Measurements from ENCODE around the gene SLC51A. TPM values are rescaled to one million over a fixed set of nuclear protein-coding genes. Genes with fewer than 3 reads are reported as not detected.
A peak's percentile ranks its signal among the peaks of the same experiment; 100 is the strongest.
"Not testable (repeated sequence)": the region's sequence is repeated elsewhere in the genome, so short reads cannot be mapped to it uniquely, and the experiment has no call there.

SLC51A gene
- total RNA-seq, 1 experiment from 2014 or later, result not detected

DNA sequence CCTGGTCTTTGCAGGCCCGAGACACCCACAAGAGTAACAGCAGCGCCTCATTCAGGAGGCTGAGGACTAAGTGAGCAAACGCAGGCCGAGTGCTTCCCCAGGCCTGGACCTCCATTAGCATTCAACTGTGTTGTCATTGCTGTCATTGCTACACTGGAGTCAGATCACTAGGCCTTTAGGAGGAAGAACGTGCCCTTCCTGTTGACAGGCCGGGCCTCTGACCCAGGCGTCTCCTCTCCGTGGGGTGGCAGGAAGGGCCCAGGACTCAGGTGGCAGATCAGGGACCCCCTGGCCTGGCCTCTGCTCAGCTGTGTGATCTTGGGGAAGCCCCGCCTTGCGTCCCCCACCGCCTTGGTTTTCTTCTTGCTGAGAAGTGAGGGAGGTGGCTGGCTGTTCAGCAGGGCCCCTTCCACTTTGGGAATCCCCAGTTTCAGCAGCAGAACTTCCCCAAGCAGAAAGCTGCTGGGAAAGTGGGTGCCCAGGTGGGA is 24.3 kb upstream of the SLC51A start:
- DNase-seq (ENCODE audit: low read depth), result no peak
- in situ Hi-C loops (cut with HindIII; ENCODE audit: low pct_unique_long_range_greater_than_20kb, low sequenced_read_pairs), result no loop called here

DNA sequence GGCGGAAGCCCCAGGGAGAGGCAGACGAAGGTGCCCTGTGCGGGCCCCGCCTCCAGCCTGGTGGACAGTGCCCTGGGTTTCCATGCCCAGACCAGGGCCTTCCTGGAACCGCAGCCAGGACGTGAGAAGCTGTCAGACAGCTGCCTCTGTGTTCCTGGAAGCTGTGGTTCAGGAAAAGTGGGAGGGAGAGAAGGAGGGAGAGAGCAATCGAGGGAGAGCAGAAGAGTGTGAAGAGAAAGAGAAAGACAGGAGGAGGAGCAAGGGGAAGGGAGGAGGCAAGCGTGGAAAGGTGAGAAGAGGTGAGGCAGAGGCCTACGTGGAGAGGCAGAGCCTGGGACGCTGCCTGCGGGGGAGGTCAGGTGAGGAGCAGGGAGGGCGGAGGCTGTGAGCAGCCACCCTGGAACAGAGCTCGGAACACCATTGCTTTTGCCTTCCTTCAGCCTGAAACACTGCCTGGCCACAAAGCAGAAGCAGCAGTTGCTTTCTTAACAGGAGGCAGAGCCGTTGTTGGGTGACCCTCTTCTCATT is 23.7 kb upstream of the SLC51A start:
- in situ Hi-C loops (cut with HindIII; ENCODE audit: low pct_unique_long_range_greater_than_20kb, low sequenced_read_pairs), result no loop called here
- DNase-seq (ENCODE audit: low read depth), result no peak

- in situ Hi-C loops (cut with HindIII; ENCODE audit: low pct_unique_long_range_greater_than_20kb, low sequenced_read_pairs), result no loop called here
- DNase-seq (ENCODE audit: low read depth), result no peak
Measured at GRCh38 chr3:196193133-196193735, 23.1 kb upstream of the SLC51A start.

GRCh38 chr3:196193736-196194541 is 22.4 kb upstream of the SLC51A start:
- no peak for DNase-seq (ENCODE audit: low read depth)
- in situ Hi-C loops (cut with HindIII; ENCODE audit: low pct_unique_long_range_greater_than_20kb, low sequenced_read_pairs), result no loop called here

GRCh38 chr3:196194542-196194915 is 21.8 kb upstream of the SLC51A start:
- in situ Hi-C loops (cut with HindIII; ENCODE audit: low pct_unique_long_range_greater_than_20kb, low sequenced_read_pairs), result no loop called here

GRCh38 chr3:196195664-196196265 is 20.6 kb upstream of the SLC51A start:
- in situ Hi-C loops (cut with HindIII; ENCODE audit: low pct_unique_long_range_greater_than_20kb, low sequenced_read_pairs), result no loop called here
- DNase-seq (ENCODE audit: low read depth), result no peak

More at GRCh38 chr3:196194542-196194915, 21.8 kb upstream of the SLC51A start:
- DNase-seq (ENCODE audit: low read depth), result no peak

- no peak for DNase-seq (ENCODE audit: low read depth)
- in situ Hi-C loops (cut with HindIII; ENCODE audit: low pct_unique_long_range_greater_than_20kb, low sequenced_read_pairs), result no loop called here
Measured at GRCh38 chr3:196197524-196197923, 18.8 kb upstream of the SLC51A start.

DNA sequence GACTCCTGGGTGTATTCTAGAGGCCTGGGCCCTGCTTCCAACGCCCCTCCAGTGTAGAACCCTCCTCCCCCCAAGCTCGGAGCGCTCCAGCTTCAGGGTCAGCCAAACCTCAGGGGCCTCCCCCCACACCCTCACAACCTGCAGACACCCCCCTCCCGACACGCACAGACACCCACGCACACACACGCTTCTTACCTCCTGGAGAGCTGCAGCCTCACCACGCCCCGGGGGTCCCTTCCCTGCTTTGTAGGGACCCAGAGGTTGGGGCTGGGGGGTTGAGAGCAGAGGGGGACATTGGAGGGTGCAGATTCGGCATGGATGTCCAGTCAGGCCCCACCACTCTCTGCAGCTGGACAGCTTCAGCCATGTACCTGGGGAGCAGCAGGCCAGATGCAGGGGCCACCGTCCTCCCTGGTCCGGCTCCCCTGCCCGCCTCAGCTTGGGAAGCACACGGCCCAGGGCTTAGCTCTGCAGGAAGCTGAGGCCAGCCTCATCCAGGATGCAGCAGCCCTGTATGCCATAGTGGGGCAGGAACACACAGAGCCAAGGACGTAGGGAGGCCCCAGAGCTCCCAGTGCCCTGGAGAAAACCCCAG is 18.2 kb upstream of the SLC51A start:
- in situ Hi-C loops (cut with HindIII; ENCODE audit: low pct_unique_long_range_greater_than_20kb, low sequenced_read_pairs), result no loop called here
- DNase-seq (ENCODE audit: low read depth), result no peak

- no peak for DNase-seq (ENCODE audit: low read depth)
- in situ Hi-C loops (cut with HindIII; ENCODE audit: low pct_unique_long_range_greater_than_20kb, low sequenced_read_pairs), result no loop called here
Measured at GRCh38 chr3:196198771-196199753, 17.3 kb upstream of the SLC51A start.

GRCh38 chr3:196202516-196202970 is 13.8 kb upstream of the SLC51A start:
- in situ Hi-C loops (cut with HindIII; ENCODE audit: low pct_unique_long_range_greater_than_20kb, low sequenced_read_pairs), result no loop called here

DNA sequence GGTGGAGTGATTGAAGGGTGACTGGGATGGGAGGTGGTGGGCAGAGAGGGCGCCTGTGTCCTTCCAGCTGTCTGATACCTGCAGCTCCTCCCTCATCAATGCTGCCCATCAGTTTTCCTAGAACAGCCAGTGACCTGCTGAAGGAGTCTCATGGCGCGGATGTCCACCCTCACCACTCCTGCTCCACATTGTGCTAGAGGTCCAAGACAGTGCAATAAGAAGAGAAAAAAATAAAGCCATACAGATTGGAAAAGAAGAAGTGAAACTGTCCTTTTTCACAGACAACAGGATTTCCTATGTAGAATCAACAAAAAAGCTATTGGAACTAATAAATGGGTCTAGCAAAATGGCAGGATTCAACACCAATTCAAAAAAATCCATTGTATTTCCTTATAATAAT is 12.5 kb upstream of the SLC51A start:
- no peak for DNase-seq (ENCODE audit: low read depth)
- in situ Hi-C loops (cut with HindIII; ENCODE audit: low pct_unique_long_range_greater_than_20kb, low sequenced_read_pairs), result no loop called here

More at GRCh38 chr3:196202516-196202970, 13.8 kb upstream of the SLC51A start:
- no peak for DNase-seq (ENCODE audit: low read depth)

- in situ Hi-C loops (cut with HindIII; ENCODE audit: low pct_unique_long_range_greater_than_20kb, low sequenced_read_pairs); DNase-seq (ENCODE audit: low read depth): not testable (repeated sequence)
Measured at GRCh38 chr3:196205442-196206205, 10.7 kb upstream of the SLC51A start.

DNA sequence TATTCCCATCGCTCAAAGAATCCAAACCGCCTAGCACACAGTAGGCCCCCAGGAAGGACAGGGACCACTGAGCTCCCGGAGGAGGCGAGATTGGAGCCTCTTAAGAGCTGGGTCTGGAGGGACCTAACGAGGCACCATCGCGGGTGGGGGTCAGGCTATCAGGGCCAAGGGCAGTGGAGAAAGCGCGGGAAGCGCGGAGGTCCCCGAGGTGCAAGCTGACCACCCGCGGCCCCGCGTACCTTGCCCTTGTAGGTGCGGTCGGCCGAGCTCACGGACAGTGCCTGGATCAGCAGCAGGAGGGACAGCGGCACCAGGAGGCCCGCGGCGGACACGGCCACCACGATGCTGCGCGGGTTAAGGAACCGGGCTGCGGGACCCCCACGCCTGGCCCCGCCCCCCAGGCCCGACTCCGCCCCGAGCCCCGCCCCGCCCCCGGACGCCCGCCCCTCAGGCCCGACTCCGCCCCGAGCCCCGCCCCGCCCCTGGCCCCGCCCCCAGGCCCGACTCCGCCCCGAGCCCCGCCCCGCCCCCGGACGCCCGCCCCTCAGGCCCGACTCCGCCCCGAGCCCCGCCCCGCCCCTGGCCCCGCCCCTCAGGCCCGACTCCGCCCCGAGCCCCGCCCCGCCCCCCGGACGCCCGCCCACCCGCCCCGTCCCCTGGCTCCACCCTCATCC is 9.0 kb upstream of the SLC51A start:
- peak; percentile 19 for DNase-seq (ENCODE audit: low read depth)
- in situ Hi-C loops (cut with HindIII; ENCODE audit: low pct_unique_long_range_greater_than_20kb, low sequenced_read_pairs), result no loop called here

- in situ Hi-C loops (cut with HindIII; ENCODE audit: low pct_unique_long_range_greater_than_20kb, low sequenced_read_pairs), result no loop called here
Measured at GRCh38 chr3:196207833-196208607, 8.3 kb upstream of the SLC51A start.

DNA sequence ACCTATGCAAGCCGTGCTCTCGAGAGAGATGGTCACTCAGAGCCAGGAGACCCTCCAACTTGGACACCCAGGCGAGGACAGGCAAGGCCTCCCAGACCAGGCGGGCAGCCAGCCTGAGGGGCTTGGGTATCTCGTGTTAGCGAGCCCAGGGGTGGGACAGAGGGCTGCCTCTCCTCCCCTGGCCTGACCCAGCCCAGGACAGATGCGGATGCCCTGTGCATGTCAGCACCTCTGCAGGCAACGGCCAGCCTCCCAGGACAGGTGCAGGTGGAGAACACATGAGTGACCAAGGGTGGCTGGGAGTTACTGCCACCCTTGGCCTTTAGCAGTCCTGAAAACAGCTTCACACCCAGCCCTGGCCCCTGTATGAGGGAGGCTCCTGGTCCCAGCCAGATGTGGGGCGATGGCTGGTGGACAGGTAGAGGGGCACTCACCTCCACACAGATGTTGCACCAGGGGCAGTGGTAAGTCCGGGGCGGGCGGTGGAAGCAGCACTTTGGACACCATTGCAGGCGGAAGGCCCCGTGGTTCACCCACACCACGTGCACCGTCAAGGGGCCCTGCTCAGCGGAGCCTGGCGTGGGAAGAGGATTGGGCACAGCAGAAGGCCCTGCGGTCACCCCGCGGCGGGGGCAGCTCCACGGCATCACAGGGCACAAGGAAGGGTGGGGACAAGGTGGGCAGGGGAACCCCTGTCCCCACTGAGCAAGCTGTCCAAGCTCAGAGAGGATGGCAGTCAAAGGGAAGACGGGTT is 7.2 kb upstream of the SLC51A start:
- DNase-seq (ENCODE audit: low read depth), result no peak
- in situ Hi-C loops (cut with HindIII; ENCODE audit: low pct_unique_long_range_greater_than_20kb, low sequenced_read_pairs), result no loop called here

More at GRCh38 chr3:196207833-196208607, 8.3 kb upstream of the SLC51A start:
- peak; percentile 64 for DNase-seq (ENCODE audit: low read depth)
